ENCODE data around the gene GRHL3. TPM values are rescaled to one million over a fixed set of nuclear protein-coding genes. Genes with fewer than 3 reads are reported as not detected.
A peak's percentile ranks its signal among the peaks of the same experiment; 100 is the strongest.

The GRHL3 gene
- total RNA-seq, 4 donors from 2014 or later: 93.6 to 154 (median 129) TPM

GRCh38 chr1:24316645-24317044, 2.5 kb upstream of the GRHL3 start:
- TF ChIP-seq EP300 (IDR thresholded peaks at IDR 0.05) (no peak), POLR2A (IDR thresholded peaks at IDR 0.05) (no peak), POLR2AphosphoS5 (IDR thresholded peaks at IDR 0.05) (no peak), CTCF (IDR thresholded peaks at IDR 0.05) (no peak)
- WGBS: 71% methylated on average over 3 of the region's 3 CpGs
- Histone ChIP-seq H3K36me3 (no peaks in the 10 kb centered on the region), H3K27me3 (no peaks in the 10 kb centered on the region), H3K9me3 (no peaks in the 10 kb centered on the region), H3K4me3 (no peak overlapping the region), H3K4me1 (peaks cover 54% of the 10 kb centered on the region), H3K27ac (peak overlapping the region; percentile 5)
- no peak for DNase-seq (ENCODE audit: low spot score in 2 of 2)

GRCh38 chr1:24317081-24317480, 2.1 kb upstream of the GRHL3 start:
- H3K27me3 ChIP-seq: no peaks in the 10 kb centered on the region
- DNase-seq (ENCODE audit: low spot score in 2 of 2): no peak
- H3K27ac ChIP-seq: peak overlapping the region; percentile 5
- 58% methylated on average over 6 of the region's 6 CpGs for WGBS
- no peaks in the 10 kb centered on the region for H3K36me3 ChIP-seq
- TF ChIP-seq POLR2A (IDR thresholded peaks at IDR 0.05): no peak
- TF ChIP-seq CTCF (IDR thresholded peaks at IDR 0.05): no peak
- TF ChIP-seq EP300 (IDR thresholded peaks at IDR 0.05): no peak
- TF ChIP-seq POLR2AphosphoS5 (IDR thresholded peaks at IDR 0.05): no peak
- no peak overlapping the region for H3K4me3 ChIP-seq
- peaks cover 57% of the 10 kb centered on the region for H3K4me1 ChIP-seq
- no peaks in the 10 kb centered on the region for H3K9me3 ChIP-seq

- 13% methylated on average over 2 of the region's 2 CpGs for WGBS
- Histone ChIP-seq H3K4me3 (no peak overlapping the region), H3K4me1 (peaks cover 63% of the 10 kb centered on the region), H3K9me3 (no peaks in the 10 kb centered on the region), H3K27me3 (no peaks in the 10 kb centered on the region), H3K27ac (peak overlapping the region; percentile 23), H3K36me3 (no peaks in the 10 kb centered on the region)
- TF ChIP-seq POLR2AphosphoS5 (IDR thresholded peaks at IDR 0.05) (no peak), EP300 (IDR thresholded peaks at IDR 0.05) (no peak), POLR2A (IDR thresholded peaks at IDR 0.05) (no peak), CTCF (IDR thresholded peaks at IDR 0.05) (no peak)
- no peak for DNase-seq (ENCODE audit: low spot score in 2 of 2)
Measured at GRCh38 chr1:24317956-24318614, 1.1 kb upstream of the GRHL3 start.

- Histone ChIP-seq H3K27ac (peak overlapping the region; percentile 79), H3K36me3 (no peaks in the 10 kb centered on the region), H3K27me3 (no peaks in the 10 kb centered on the region), H3K9me3 (no peaks in the 10 kb centered on the region), H3K4me1 (peaks cover 63% of the 10 kb centered on the region), H3K4me3 (peak overlapping the region; percentile 50)
- WGBS: 28% methylated on average over 5 of the region's 5 CpGs
- DNase-seq (ENCODE audit: low spot score in 2 of 2): no peak
- TF ChIP-seq POLR2AphosphoS5 (IDR thresholded peaks at IDR 0.05): no peak
Measured at GRCh38 chr1:24318615-24319311, 394 bp upstream of the GRHL3 start.

GRCh38 chr1:24319962-24320361, 805 bp downstream of the GRHL3 start:
- peak overlapping the region; percentile 50 for H3K4me3 ChIP-seq
- no peak for DNase-seq (ENCODE audit: low spot score in 2 of 2)
- H3K27me3 ChIP-seq: no peaks in the 10 kb centered on the region
- H3K36me3 ChIP-seq: no peaks in the 10 kb centered on the region
- 78% methylated on average over 1 of the region's 1 CpG for WGBS
- peak overlapping the region; percentile 79 for H3K27ac ChIP-seq
- H3K4me1 ChIP-seq: peaks cover 63% of the 10 kb centered on the region
- no peaks in the 10 kb centered on the region for H3K9me3 ChIP-seq
- TF ChIP-seq POLR2AphosphoS5 (IDR thresholded peaks at IDR 0.05): no peak
- TF ChIP-seq POLR2A (IDR thresholded peaks at IDR 0.05): no peak
- no peak for TF ChIP-seq CTCF (IDR thresholded peaks at IDR 0.05)
- TF ChIP-seq EP300 (IDR thresholded peaks at IDR 0.05): no peak

Data from suprapubic skin (tissue), 4 donors.